Endodermal cell (in vitro differentiated cells): ENCODE data around the gene SH2D5. TPM values are rescaled to one million over a fixed set of nuclear protein-coding genes. Genes with fewer than 3 reads are reported as not detected.

ENCODE experiments used
- DNase-seq: peaks from one replicate; pipeline ENCODE4 v3.0.0-alpha.2; 2017
- H3K27ac ChIP-seq: 2 replicates; pipeline ENCODE4 v1.5.1; 2013; ENCODE audit warnings: mild to moderate bottlenecking, low read depth, low read length, moderate library complexity
- H3K27me3 ChIP-seq: 2 replicates; pipeline ENCODE4 v1.6.1; 2013; ENCODE audit warnings: mild to moderate bottlenecking, low read length, moderate library complexity; ENCODE audit not compliant: insufficient read depth, control insufficient read depth, poor library complexity, severe bottlenecking
- H3K36me3 ChIP-seq: 2 replicates; pipeline ENCODE4 v1.7.0; 2013; ENCODE audit warnings: mild to moderate bottlenecking, low read length, moderate library complexity; ENCODE audit not compliant: control insufficient read depth, insufficient read depth
- H3K4me1 ChIP-seq: one replicate; pipeline ENCODE4 v1.7.0; 2013; ENCODE audit warnings: low read length; ENCODE audit not compliant: control insufficient read depth, insufficient read depth
- H3K4me3 ChIP-seq: 2 replicates; pipeline ENCODE4 v1.5.1; 2013; ENCODE audit warnings: mild to moderate bottlenecking, low read length, moderate library complexity
- H3K9ac ChIP-seq: 2 replicates; pipeline ENCODE4 v1.6.1; 2013; ENCODE audit warnings: mild to moderate bottlenecking, low read length, moderate library complexity; ENCODE audit not compliant: poor library complexity, severe bottlenecking; ENCODE audit errors: extremely low read depth
- H3K9me3 ChIP-seq: 2 replicates; pipeline ENCODE4 v1.6.1; 2013; ENCODE audit warnings: mild to moderate bottlenecking, low read length, moderate library complexity; ENCODE audit not compliant: control insufficient read depth
- H3K27ac Mint-ChIP-seq: 2 replicates; pipeline ENCODE4 v1.8.0; 2020; ENCODE audit warnings: mixed read lengths
- H3K27me3 Mint-ChIP-seq: 2 replicates; pipeline ENCODE4 v1.8.0; 2021; ENCODE audit warnings: mild to moderate bottlenecking, mixed read lengths; ENCODE audit not compliant: insufficient read depth
- H3K36me3 Mint-ChIP-seq: 2 replicates; pipeline ENCODE4 v1.8.0; 2020; ENCODE audit warnings: low read depth, mixed read lengths
- H3K4me1 Mint-ChIP-seq: 2 replicates; pipeline ENCODE4 v1.8.0; 2020; ENCODE audit warnings: mixed read lengths
- H3K4me3 Mint-ChIP-seq: 2 replicates; pipeline ENCODE4 v1.8.0; 2020; ENCODE audit warnings: mild to moderate bottlenecking, moderate library complexity, mixed read lengths
- H3K9me3 Mint-ChIP-seq: 2 replicates; pipeline ENCODE4 v1.8.0; 2020; ENCODE audit warnings: mild to moderate bottlenecking, mixed read lengths
- WGBS, 2 experiments: methylation state at CpG; one replicate each; pipeline versions ENCODE4 v1.1.5 to v1.1.7; 2013; ENCODE audit warnings: missing lambda C conversion rate in 2 of 2, mixed read lengths in 1 of 2; ENCODE audit not compliant: insufficient coverage in 1 of 2, insufficient read length in 1 of 2; 5-methylcytosine and 5-hydroxymethylcytosine counted together
- total RNA-seq, 2 donors: library from RNA; stranded (reverse); fragmentation: NEBNext Ultra II Directional in 1 of 2; extraction: Animal tissue kit (Norgen Biotek cat#: 25700) in 1 of 2; gene quantifications; 2 replicates in 1 of 2; 3 replicates in 1 of 2; pipeline ENCODE4 v1.2.1, GENCODE V29; 2021
- TF ChIP-seq, protein P1 (sequence below): fragments of 200-600 bp; sonication (generic); conservative IDR thresholded peaks from 2 replicates; pipeline ENCODE4 v1.5.0; 2021; ENCODE audit warnings: antibody characterized with exemption, mild to moderate bottlenecking

SH2D5 gene
- total RNA-seq, 2 donors from 2014 or later = 4.0 to 5.0 TPM

DNA sequence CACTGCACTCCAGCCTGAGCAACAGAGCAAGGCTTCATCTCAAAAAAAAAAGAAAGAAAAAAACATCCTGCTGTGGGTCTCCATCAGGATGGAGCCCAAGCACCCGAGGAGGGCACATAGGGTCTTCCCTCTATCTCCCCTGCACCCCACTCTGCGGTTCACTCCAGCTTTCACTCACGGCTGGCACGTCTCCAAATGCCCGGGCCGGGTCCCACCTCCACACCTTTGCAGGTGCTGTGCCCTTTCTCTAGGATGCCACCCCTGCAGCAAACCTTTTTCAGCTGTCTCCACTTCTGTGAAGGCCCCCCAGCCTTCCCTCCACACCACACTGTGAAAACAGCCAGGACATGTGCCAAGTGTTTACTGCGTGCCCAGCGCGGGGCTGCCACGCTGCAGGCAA, 48.9 kb downstream of the SH2D5 start:
- TF ChIP-seq, protein P1, sequence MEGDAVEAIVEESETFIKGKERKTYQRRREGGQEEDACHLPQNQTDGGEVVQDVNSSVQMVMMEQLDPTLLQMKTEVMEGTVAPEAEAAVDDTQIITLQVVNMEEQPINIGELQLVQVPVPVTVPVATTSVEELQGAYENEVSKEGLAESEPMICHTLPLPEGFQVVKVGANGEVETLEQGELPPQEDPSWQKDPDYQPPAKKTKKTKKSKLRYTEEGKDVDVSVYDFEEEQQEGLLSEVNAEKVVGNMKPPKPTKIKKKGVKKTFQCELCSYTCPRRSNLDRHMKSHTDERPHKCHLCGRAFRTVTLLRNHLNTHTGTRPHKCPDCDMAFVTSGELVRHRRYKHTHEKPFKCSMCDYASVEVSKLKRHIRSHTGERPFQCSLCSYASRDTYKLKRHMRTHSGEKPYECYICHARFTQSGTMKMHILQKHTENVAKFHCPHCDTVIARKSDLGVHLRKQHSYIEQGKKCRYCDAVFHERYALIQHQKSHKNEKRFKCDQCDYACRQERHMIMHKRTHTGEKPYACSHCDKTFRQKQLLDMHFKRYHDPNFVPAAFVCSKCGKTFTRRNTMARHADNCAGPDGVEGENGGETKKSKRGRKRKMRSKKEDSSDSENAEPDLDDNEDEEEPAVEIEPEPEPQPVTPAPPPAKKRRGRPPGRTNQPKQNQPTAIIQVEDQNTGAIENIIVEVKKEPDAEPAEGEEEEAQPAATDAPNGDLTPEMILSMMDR = no peak
- Mint-ChIP-seq H3K4me1 (peaks cover 6% of the 10 kb centered on the region), H3K27me3 (no peaks in the 10 kb centered on the region), H3K4me3 (no peak overlapping the region), H3K36me3 (peaks cover under 1% of the 10 kb centered on the region), H3K27ac (no peak overlapping the region), H3K9me3 (no peaks in the 10 kb centered on the region)
- no peak overlapping the region for H3K9ac ChIP-seq
- DNase-seq = no peak
- H3K36me3 ChIP-seq = no peaks in the 10 kb centered on the region
- no peak overlapping the region for H3K27ac ChIP-seq
- no peaks in the 10 kb centered on the region for H3K4me1 ChIP-seq
- no peak overlapping the region for H3K4me3 ChIP-seq
- no peaks in the 10 kb centered on the region for H3K9me3 ChIP-seq
- no peaks in the 10 kb centered on the region for H3K27me3 ChIP-seq
- WGBS, 2 experiments = 92% methylated on average over 10 of the region's 10 CpGs

GRCh38 chr1:20682571-20683236, 49.8 kb downstream of the SH2D5 start:
- TF ChIP-seq, protein P1 = no peak
- no peak overlapping the region for H3K27ac Mint-ChIP-seq
- Histone ChIP-seq H3K4me1 (no peaks in the 10 kb centered on the region), H3K27ac (no peak overlapping the region), H3K9me3 (no peaks in the 10 kb centered on the region), H3K9ac (no peak overlapping the region), H3K4me3 (no peak overlapping the region), H3K36me3 (no peaks in the 10 kb centered on the region), H3K27me3 (no peaks in the 10 kb centered on the region)
- no peak for DNase-seq
- H3K4me1 Mint-ChIP-seq = peaks cover 6% of the 10 kb centered on the region
- no peaks in the 10 kb centered on the region for H3K9me3 Mint-ChIP-seq
- H3K4me3 Mint-ChIP-seq = no peak overlapping the region
- H3K27me3 Mint-ChIP-seq = no peaks in the 10 kb centered on the region
- H3K36me3 Mint-ChIP-seq = peaks cover 7% of the 10 kb centered on the region
- WGBS, 2 experiments = 91 to 96% methylated on average over 23 to 24 of the region's 24 CpGs

DNA sequence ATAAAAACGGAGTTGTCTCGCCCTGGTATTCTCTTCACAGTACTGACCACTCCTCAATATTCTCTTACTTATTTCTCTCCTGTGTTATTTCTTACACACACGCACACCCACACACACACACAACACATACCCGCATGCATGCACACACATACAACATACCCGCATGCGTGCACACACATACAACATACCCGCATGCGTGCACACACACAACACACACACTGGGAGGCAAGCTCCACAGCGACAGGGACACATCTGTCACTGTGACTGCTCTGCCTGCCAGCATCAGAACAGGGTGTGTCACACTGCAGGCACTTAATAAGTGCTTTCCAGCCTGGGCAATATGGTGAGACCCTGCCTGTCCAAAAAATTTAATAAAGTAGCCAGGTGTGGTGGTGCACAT, 50.5 kb downstream of the SH2D5 start:
- TF ChIP-seq, protein P1 = no peak
- Histone ChIP-seq H3K36me3 (no peaks in the 10 kb centered on the region), H3K27ac (no peak overlapping the region), H3K9me3 (no peaks in the 10 kb centered on the region), H3K4me3 (no peak overlapping the region), H3K9ac (no peak overlapping the region), H3K4me1 (no peaks in the 10 kb centered on the region), H3K27me3 (no peaks in the 10 kb centered on the region)
- WGBS, 2 experiments = 94 to 100% methylated on average over 5 to 9 of the region's 9 CpGs
- peaks cover 10% of the 10 kb centered on the region for H3K36me3 Mint-ChIP-seq
- H3K4me1 Mint-ChIP-seq = peaks cover 6% of the 10 kb centered on the region
- H3K9me3 Mint-ChIP-seq = no peaks in the 10 kb centered on the region
- no peak overlapping the region for H3K4me3 Mint-ChIP-seq
- H3K27me3 Mint-ChIP-seq = no peaks in the 10 kb centered on the region
- H3K27ac Mint-ChIP-seq = no peak overlapping the region
- no peak for DNase-seq
